ENCODE measurements around the gene GTF2F2. TPM values are rescaled to one million over a fixed set of nuclear protein-coding genes. Genes with fewer than 3 reads are reported as not detected.
"Not testable (repeated sequence)": the region's sequence is repeated elsewhere in the genome, so short reads cannot be mapped to it uniquely, and the experiment has no call there.

The GTF2F2 gene
- total RNA-seq, 4 donors from 2014 or later: 9.4 to 23.3 (median 19.6) TPM

DNA sequence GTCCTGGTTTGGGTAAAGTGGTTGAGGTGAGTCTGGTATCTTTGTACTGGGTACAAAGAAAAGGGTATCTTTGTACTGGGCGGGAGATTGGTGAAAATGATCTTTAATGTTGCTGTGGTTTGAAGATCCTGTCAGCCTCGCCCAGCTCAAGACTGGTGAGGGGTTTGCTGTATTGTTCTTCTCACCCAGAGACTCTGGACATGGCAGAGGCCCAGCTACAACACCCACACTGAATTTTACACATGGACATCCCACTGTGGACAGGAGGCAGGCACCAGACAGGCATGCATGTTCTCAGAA, 177.8 kb downstream of the GTF2F2 start:
- intact Hi-C loops (cut with DNase I): no loop called here
- H3K9me3 ChIP-seq: no peaks in the 10 kb centered on the region

GRCh38 chr13:45298550-45298949, 178.2 kb downstream of the GTF2F2 start:
- 90 to 98% methylated on average over 3 of the region's 3 CpGs for WGBS, 2 donors
- H3K9me3 ChIP-seq; DNase-seq; H3K4me1 ChIP-seq; H3K27ac ChIP-seq; intact Hi-C loops (cut with DNase I); H3K4me3 ChIP-seq; H3K36me3 ChIP-seq: not testable (repeated sequence)
- H3K27me3 ChIP-seq: peaks cover 0 to 27% (median 0%) of the 10 kb centered on the region in 4 donors

More for the DNA sequence above, 177.8 kb downstream of the GTF2F2 start:
- no peaks in the 10 kb centered on the region for H3K4me1 ChIP-seq
- no peak for DNase-seq
- H3K27me3 ChIP-seq: peaks cover 0 to 27% (median 0%) of the 10 kb centered on the region in 4 donors
- H3K36me3 ChIP-seq: no peaks in the 10 kb centered on the region
- H3K4me3 ChIP-seq: no peak overlapping the region
- no peak overlapping the region for H3K27ac ChIP-seq
- WGBS, 2 donors: 88 to 100% methylated on average over 2 of the region's 2 CpGs
- no peak for TF ChIP-seq CTCF (IDR thresholded peaks at IDR 0.05)
- TF ChIP-seq POLR2A (IDR thresholded peaks at IDR 0.05): no peak

DNA sequence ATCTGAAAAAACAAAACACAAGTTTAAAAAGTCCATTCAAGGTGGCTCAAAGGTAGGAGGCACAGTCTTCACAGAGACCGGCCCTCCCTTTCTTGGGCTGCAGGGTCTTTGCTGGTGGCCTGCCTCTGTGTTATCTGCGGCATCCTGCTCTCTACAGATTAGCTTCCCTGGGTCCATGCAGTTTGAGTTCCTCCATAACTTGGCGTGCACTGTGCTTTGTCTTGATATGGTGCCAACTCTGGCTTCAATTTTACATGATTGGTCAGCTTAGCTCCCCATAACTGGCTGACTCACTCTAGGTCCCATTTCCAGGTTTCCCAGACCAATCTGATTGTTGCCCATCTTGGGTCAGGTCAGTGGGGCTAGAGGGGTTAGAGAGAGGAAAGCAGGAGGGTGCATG, 178.9 kb downstream of the GTF2F2 start:
- H3K27ac ChIP-seq: no peak overlapping the region
- no peak for DNase-seq
- TF ChIP-seq POLR2A (IDR thresholded peaks at IDR 0.05) (no peak), CTCF (IDR thresholded peaks at IDR 0.05) (no peak)
- peaks cover 0 to 32% (median 0%) of the 10 kb centered on the region in 4 donors for H3K27me3 ChIP-seq
- no peaks in the 10 kb centered on the region for H3K9me3 ChIP-seq
- no peaks in the 10 kb centered on the region for H3K36me3 ChIP-seq
- intact Hi-C loops (cut with DNase I): no loop called here
- whole genome bisulfite sequencing, 2 donors: 85 to 96% methylated on average over 3 of the region's 3 CpGs
- no peaks in the 10 kb centered on the region for H3K4me1 ChIP-seq
- no peak overlapping the region for H3K4me3 ChIP-seq

DNA sequence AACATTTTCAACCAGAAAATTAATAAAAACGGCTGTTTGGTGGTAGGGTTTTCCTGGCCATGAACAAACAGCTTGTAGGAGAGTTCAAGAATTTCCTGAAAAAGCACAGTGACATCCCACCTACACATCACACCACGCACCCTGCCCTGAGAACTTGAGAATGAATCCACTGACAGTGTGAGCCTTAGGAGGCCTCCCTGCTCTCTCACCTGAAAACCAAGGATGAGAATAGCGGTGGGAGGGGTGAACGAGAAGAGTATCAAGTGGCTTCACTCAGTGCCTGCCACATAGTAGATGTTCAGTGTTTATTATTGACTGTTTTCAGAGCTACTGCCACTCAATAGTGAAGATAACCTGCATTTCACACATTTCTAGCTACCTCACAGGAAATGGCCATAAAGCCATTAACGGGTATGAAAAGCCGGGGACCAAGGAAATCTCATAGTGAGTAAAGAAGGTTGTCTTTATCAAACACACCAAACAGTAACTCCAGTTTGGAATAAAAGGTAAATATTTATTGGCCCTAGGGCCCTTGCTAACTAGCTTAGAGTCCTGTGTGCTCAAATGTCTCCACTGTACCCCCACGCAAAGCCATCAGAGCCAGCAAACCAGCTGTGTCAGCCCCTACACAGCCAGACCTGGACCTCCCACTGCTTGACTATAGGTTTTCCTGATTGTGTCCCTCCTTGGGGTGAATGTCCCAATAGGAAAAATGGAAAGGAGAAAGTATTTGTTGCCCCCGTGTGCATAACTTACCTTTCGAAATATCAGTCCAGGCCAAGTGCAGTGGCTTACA, 180.1 kb downstream of the GTF2F2 start:
- no peak overlapping the region for H3K4me3 ChIP-seq
- TF ChIP-seq POLR2A (IDR thresholded peaks at IDR 0.05) (no peak), CTCF (IDR thresholded peaks at IDR 0.05) (no peak)
- H3K9me3 ChIP-seq: no peaks in the 10 kb centered on the region
- no peak for DNase-seq
- no peaks in the 10 kb centered on the region for H3K36me3 ChIP-seq
- H3K4me1 ChIP-seq: no peaks in the 10 kb centered on the region
- WGBS, 2 donors: 41 to 59% methylated on average over 8 to 9 of the region's 9 CpGs
- H3K27ac ChIP-seq: no peak overlapping the region
- H3K27me3 ChIP-seq: peaks cover 0 to 37% (median 0%) of the 10 kb centered on the region in 4 donors
- intact Hi-C loops (cut with DNase I): no loop called here

DNA sequence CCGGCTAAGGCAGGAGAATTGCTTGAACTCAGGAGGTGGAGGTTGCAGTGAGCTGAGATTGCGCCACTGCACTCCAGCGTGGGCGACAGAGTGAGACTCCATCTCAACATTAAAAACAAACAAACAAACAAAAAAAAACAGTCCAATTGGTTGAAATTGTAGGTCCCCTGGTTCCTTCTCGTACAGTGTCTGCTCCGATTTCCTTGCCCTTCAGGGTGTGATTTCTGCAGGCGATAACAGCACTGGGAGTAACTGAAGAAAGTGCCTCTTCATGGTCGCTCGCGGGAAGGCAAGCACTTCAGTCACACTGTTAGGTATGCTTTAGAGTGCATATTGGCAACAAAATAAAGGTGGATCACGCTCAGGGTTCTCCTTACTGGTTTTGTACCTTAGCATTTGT, 181.0 kb downstream of the GTF2F2 start:
- intact Hi-C loops (cut with DNase I): no loop called here
- Histone ChIP-seq H3K4me3 (no peak overlapping the region), H3K27me3 (peaks cover 0 to 37% (median 0%) of the 10 kb centered on the region in 4 donors), H3K36me3 (no peaks in the 10 kb centered on the region), H3K9me3 (no peaks in the 10 kb centered on the region), H3K4me1 (no peaks in the 10 kb centered on the region), H3K27ac (no peak overlapping the region)
- DNase-seq: no peak
- 68 to 73% methylated on average over 11 of the region's 11 CpGs for WGBS, 2 donors
- TF ChIP-seq POLR2A (IDR thresholded peaks at IDR 0.05) (no peak), CTCF (IDR thresholded peaks at IDR 0.05) (no peak)
